IMR-90 (cell line): ENCODE data around the gene GIT2. TPM values are rescaled to one million over a fixed set of nuclear protein-coding genes. Genes with fewer than 3 reads are reported as not detected.

Experiments used
- ATAC-seq: fragments of 200-7000 bp; cut with Tn5 transposase; 2 replicates; pipeline ENCODE4 v1.9.1; 2020; ENCODE audit warnings: low read depth, mild to moderate bottlenecking, moderate library complexity
- BruUV-seq: library from RNA; stranded (reverse); fragments of 400-500 nt; replicated peaks from 2 replicates; lab custom pipeline; 2021; lab: Mats Ljungman, UMichigan
- CTCF ChIA-PET: fragments of 300-600 bp; formaldehyde crosslinking; extraction: SDS; loops from one replicate; lab custom pipeline; 2021; ENCODE audit warnings: antibody characterized with exemption; lab: Yijun Ruan, JAX
- POLR2A ChIA-PET: fragments of 300-600 bp; sonication (Branson Sonifier 250); formaldehyde crosslinking; loops from one replicate; lab custom pipeline; 2022; ENCODE audit warnings: antibody characterized with exemption; ENCODE audit not compliant: unreplicated experiment; lab: Charles Lee
- DNase-seq: peaks from one replicate; pipeline ENCODE4 v3.0.0; 2013
- H2AFZ ChIP-seq: replicated peaks from 2 replicates; pipeline ENCODE3; 2013; ENCODE audit warnings: low read length, mild to moderate bottlenecking; ENCODE audit not compliant: poor library complexity
- H2AK5ac ChIP-seq: 2 replicates; pipeline ENCODE4 v1.6.1; 2013; ENCODE audit warnings: low read depth, low read length, inconsistent platforms
- H2AK9ac ChIP-seq: replicated peaks from 2 replicates; pipeline ENCODE3; 2013; ENCODE audit warnings: mild to moderate bottlenecking, low read depth, low read length, moderate library complexity; ENCODE audit not compliant: poor library complexity
- H2BK120ac ChIP-seq: 2 replicates; pipeline ENCODE4 v1.6.1; 2013; ENCODE audit warnings: low read depth, low read length, inconsistent platforms
- H2BK15ac ChIP-seq: 3 replicates; pipeline ENCODE4 v1.6.1; 2013; ENCODE audit warnings: low read depth, low read length, inconsistent platforms
- H2BK20ac ChIP-seq: 2 replicates; pipeline ENCODE4 v1.6.1; 2013; ENCODE audit warnings: low read depth, mild to moderate bottlenecking, inconsistent platforms, low read length, moderate library complexity
- H2BK5ac ChIP-seq: 2 replicates; pipeline ENCODE4 v1.6.1; 2013; ENCODE audit warnings: mild to moderate bottlenecking, low read depth, low read length, inconsistent platforms; ENCODE audit not compliant: poor library complexity, severe bottlenecking
- H3K14ac ChIP-seq: replicated peaks from 2 replicates; pipeline ENCODE4 v1.6.1; 2013; ENCODE audit warnings: low read depth, low read length, inconsistent platforms
- H3K18ac ChIP-seq: 2 replicates; pipeline ENCODE4 v1.6.1; 2013; ENCODE audit warnings: low read depth, low read length, control low read depth
- H3K23ac ChIP-seq: 2 replicates; pipeline ENCODE4 v1.6.1; 2013; ENCODE audit warnings: low read depth, low read length, inconsistent platforms
- H3K27ac ChIP-seq: 2 replicates; pipeline ENCODE4 v1.5.1; 2013; ENCODE audit warnings: mild to moderate bottlenecking, control low read depth, low read length; ENCODE audit not compliant: insufficient read depth
- H3K27me3 ChIP-seq: 2 replicates; pipeline ENCODE4 v1.6.1; 2013; ENCODE audit warnings: low read length; ENCODE audit not compliant: control insufficient read depth, insufficient read depth
- H3K36me3 ChIP-seq: 2 replicates; pipeline ENCODE4 v1.6.1; 2013; ENCODE audit warnings: low read length, mixed read lengths; ENCODE audit not compliant: control insufficient read depth, insufficient read depth
- H3K4ac ChIP-seq: 2 replicates; pipeline ENCODE4 v1.6.1; 2013; ENCODE audit warnings: low read depth, low read length, inconsistent platforms
- H3K4me1 ChIP-seq: 2 replicates; pipeline ENCODE4 v1.6.1; 2013; ENCODE audit warnings: low read length, mixed read lengths; ENCODE audit not compliant: control insufficient read depth, insufficient read depth
- H3K4me2 ChIP-seq: 2 replicates; pipeline ENCODE4 v1.6.1; 2013; ENCODE audit warnings: low read depth, mild to moderate bottlenecking, control low read depth, low read length, moderate library complexity
- H3K4me3 ChIP-seq: 2 replicates; pipeline ENCODE4 v1.5.1; 2013; ENCODE audit warnings: low read depth, mild to moderate bottlenecking, control low read depth, low read length, moderate library complexity; ENCODE audit not compliant: insufficient read depth
- H3K56ac ChIP-seq: 2 replicates; pipeline ENCODE4 v1.6.1; 2013; ENCODE audit warnings: low read length, inconsistent platforms; ENCODE audit not compliant: insufficient read depth; ENCODE audit errors: extremely low read depth
- H3K79me1 ChIP-seq, 2 experiments: 2 replicates each; pipeline ENCODE4 v1.6.1; 2013; ENCODE audit warnings: low read length in 2 of 2, inconsistent platforms in 1 of 2, low read depth in 1 of 2
- H3K9ac ChIP-seq: 2 replicates; pipeline ENCODE4 v1.6.1; 2013; ENCODE audit warnings: low read depth, low read length, control low read depth
- H3K9me1 ChIP-seq: 2 replicates; pipeline ENCODE4 v1.6.1; 2013; ENCODE audit warnings: low read length, inconsistent platforms; ENCODE audit not compliant: insufficient read depth
- H3K9me3 ChIP-seq: 2 replicates; pipeline ENCODE4 v1.6.1; 2013; ENCODE audit warnings: low read length; ENCODE audit not compliant: control insufficient read depth, insufficient read depth
- H4K20me1 ChIP-seq: 2 replicates; pipeline ENCODE4 v1.6.1; 2013; ENCODE audit warnings: low read length, inconsistent platforms; ENCODE audit not compliant: insufficient read depth
- H4K5ac ChIP-seq: 2 replicates; pipeline ENCODE4 v1.6.1; 2013; ENCODE audit warnings: mild to moderate bottlenecking, low read depth, low read length, control low read depth
- H4K8ac ChIP-seq, 2 experiments: 2 replicates each; pipeline ENCODE4 v1.6.1; 2013; ENCODE audit warnings: low read depth in 2 of 2, low read length in 2 of 2, control low read depth in 1 of 2, inconsistent platforms in 1 of 2
- H4K91ac ChIP-seq: 2 replicates; pipeline ENCODE4 v1.6.1; 2013; ENCODE audit warnings: low read depth, low read length, inconsistent platforms; ENCODE audit not compliant: insufficient read depth
- CEBPB ChIP-seq: IDR thresholded peaks from 2 replicates; pipeline ENCODE4 v1.6.1; 2012; ENCODE audit warnings: low read depth, low read length, improper control_type of control experiment
- CHD1 ChIP-seq: IDR thresholded peaks from 2 replicates; pipeline ENCODE4 v1.6.1; 2012; ENCODE audit warnings: low read depth, low read length, improper control_type of control experiment
- CTCF ChIP-seq: conservative IDR thresholded peaks from 2 replicates; pipeline ENCODE4 v1.5.1; 2012; ENCODE audit warnings: mild to moderate bottlenecking, low read depth, low read length, improper control_type of control experiment
- ELK1 ChIP-seq: fragments of 150-350 bp; IDR thresholded peaks from 2 replicates; pipeline ENCODE4 v1.6.1; 2016; ENCODE audit warnings: low read depth, mild to moderate bottlenecking, low read length, moderate library complexity, borderline replicate concordance
- MAFK ChIP-seq: IDR thresholded peaks from 2 replicates; pipeline ENCODE4 v1.6.1; 2012; ENCODE audit warnings: low read depth, low read length, improper control_type of control experiment
- MAZ ChIP-seq: IDR thresholded peaks from 2 replicates; pipeline ENCODE4 v1.6.1; 2012; ENCODE audit warnings: low read depth, mild to moderate bottlenecking, low read length, improper control_type of control experiment, moderate library complexity, borderline replicate concordance
- NFE2L2 ChIP-seq: fragments of 150-350 bp; IDR thresholded peaks from 2 replicates; pipeline ENCODE4 v1.6.1; 2016; ENCODE audit warnings: low read depth, mild to moderate bottlenecking, low read length
- RAD21 ChIP-seq: IDR thresholded peaks from 2 replicates; pipeline ENCODE4 v1.6.1; 2012; ENCODE audit warnings: low read length, improper control_type of control experiment
- RFX5 ChIP-seq: IDR thresholded peaks from 2 replicates; pipeline ENCODE4 v1.8.0; 2012; ENCODE audit warnings: low read depth, mild to moderate bottlenecking, low read length, moderate library complexity
- SMC3 ChIP-seq: fragments of 150-350 bp; IDR thresholded peaks from 2 replicates; pipeline ENCODE4 v1.6.1; 2016; ENCODE audit warnings: low read depth, mild to moderate bottlenecking, antibody characterized with exemption, low read length, moderate library complexity
- USF2 ChIP-seq: fragments of 150-350 bp; IDR thresholded peaks from 2 replicates; pipeline ENCODE4 v1.6.1; 2017; ENCODE audit warnings: mild to moderate bottlenecking, antibody characterized with exemption, low read length, low read depth
- WGBS, 2 experiments: methylation state at CpG; one replicate each; pipeline versions ENCODE4 v1.1.5 to v1.1.7; 2013; ENCODE audit warnings: missing lambda C conversion rate in 2 of 2; ENCODE audit not compliant: insufficient read length in 1 of 2; ENCODE audit errors: extremely low coverage in 2 of 2; 5-methylcytosine and 5-hydroxymethylcytosine counted together
- dilution Hi-C: fragments of 300-500 bp; cut with HindIII; formaldehyde crosslinking; loops from one replicate; pipeline ENCODE4 v1.14.3; 2018; ENCODE audit warnings: low sequenced_read_pairs; ENCODE audit not compliant: unreplicated experiment
- in situ Hi-C: fragments of 300-500 bp; cut with MboI; formaldehyde crosslinking; loops from 3 replicates; pipeline ENCODE4 v1.14.3; 2019; ENCODE audit warnings: low sequenced_read_pairs, inconsistent platforms, mixed read lengths
- intact Hi-C: fragments of 100-400 bp; cut with micrococcal nuclease; formaldehyde crosslinking; loops from 2 replicates; pipeline ENCODE4 v1.10.0; 2022
- polyA plus RNA-seq, 3 experiments: library from polyadenylated mRNA; depleted of rRNA; stranded (reverse); fragments of >200 nt; gene quantifications; 2 replicates each; pipeline ENCODE4 v1.2.3, GENCODE V29; 2012; ENCODE audit warnings: low replicate concordance in 1 of 3
- total RNA-seq: library from RNA; depleted of rRNA; stranded (reverse); fragments of >200 nt; gene quantifications from 2 replicates; pipeline ENCODE4 v1.2.3, GENCODE V29; 2012

GIT2 gene
- total and polyA plus RNA-seq, 2 of the 4 experiments (the other 2 are of a cell fraction): 48.0 to 71.9 TPM

GRCh38 chr12:109968801-109969200, 27.4 kb downstream of the GIT2 start:
- Histone ChIP-seq H3K4me2 (no peak overlapping the region), H4K5ac (no peak overlapping the region), H3K56ac (no peak overlapping the region), H2BK120ac (no peak overlapping the region), H4K20me1 (no peaks in the 10 kb centered on the region), H3K4me3 (no peak overlapping the region), H3K14ac (no peak overlapping the region), H3K27ac (no peak overlapping the region), H3K79me1 (peaks cover 6 to 17% of the 10 kb centered on the region in 2 experiments), H3K9me3 (no peaks in the 10 kb centered on the region), H2BK15ac (no peak overlapping the region), H3K23ac (no peak overlapping the region), H3K4ac (no peak overlapping the region), H3K27me3 (no peaks in the 10 kb centered on the region), H3K4me1 (no peaks in the 10 kb centered on the region), H3K9ac (no peak overlapping the region), H4K8ac (no peak overlapping the region), H3K18ac (no peak overlapping the region), H2BK5ac (no peak overlapping the region), H2BK20ac (no peak overlapping the region), H2AFZ (no peak overlapping the region), H3K36me3 (peaks cover 37% of the 10 kb centered on the region), H2AK5ac (no peak overlapping the region), H3K9me1 (peaks cover 4% of the 10 kb centered on the region), H4K91ac (no peak overlapping the region), H2AK9ac (no peak overlapping the region)
- no TSS peak for BruUV-seq
- ATAC-seq (no peak), DNase-seq (no peak)
- in situ Hi-C loops (no loop called here), intact Hi-C loops (no loop called here), dilution Hi-C loops (no loop called here)
- ChIA-PET CTCF (interaction anchor here (0.8 kb wide), 1 partner anchor 124 kb away, joined by 3 read pairs; no protein-coding TSS in a partner anchor), POLR2A (no interaction called here)
- 100% methylated on average over 1 of the region's 8 CpGs; no CpG with 5 or more reads in 1 of the 2 experiments for WGBS, 2 experiments
- TF ChIP-seq CEBPB (no peak), CTCF (no peak), SMC3 (no peak), MAFK (no peak), CHD1 (no peak), RFX5 (no peak), ELK1 (no peak), RAD21 (no peak), USF2 (no peak), NFE2L2 (no peak), MAZ (no peak)
